H1 (cell line): ENCODE results near the gene MMD.

ENCODE experiments used
- BRCA1 ChIP-seq: IDR thresholded peaks from 2 replicates; pipeline ENCODE4 v1.6.1; 2012; ENCODE audit warnings: low read depth, low read length, improper control_type of control experiment
- CREB1 ChIP-seq: IDR thresholded peaks from 2 replicates; pipeline ENCODE4 v1.6.1; 2012; ENCODE audit warnings: inconsistent platforms
- CTCF ChIP-seq, 3 experiments: IDR thresholded peaks; 1 replicate in 2 of 3; 2 replicates in 1 of 3; pipeline versions ENCODE4 v1.5.1 to v1.6.1; 2011; ENCODE audit warnings: low read length in 3 of 3, mild to moderate bottlenecking in 3 of 3, inconsistent platforms in 2 of 3, low read depth in 1 of 3, moderate library complexity in 1 of 3; ENCODE audit not compliant: insufficient read depth in 1 of 3; ENCODE audit errors: control extremely low read depth in 1 of 3
- EP300 ChIP-seq, 2 experiments: IDR thresholded peaks; 1 replicate in 1 of 2; 2 replicates in 1 of 2; pipeline ENCODE4 v1.6.1; 2011 to 2012; ENCODE audit warnings: low read depth in 2 of 2, low read length in 2 of 2, mild to moderate bottlenecking in 2 of 2, borderline replicate concordance in 1 of 2, inconsistent platforms in 1 of 2, moderate library complexity in 1 of 2
- FOSL1 ChIP-seq: IDR thresholded peaks from 2 replicates; pipeline ENCODE4 v1.6.1; 2011; ENCODE audit warnings: mild to moderate bottlenecking, low read depth, low read length, moderate library complexity; ENCODE audit not compliant: insufficient read depth
- JUND ChIP-seq: IDR thresholded peaks from 2 replicates; pipeline ENCODE4 v1.6.1; 2011; ENCODE audit warnings: mild to moderate bottlenecking, improper control_type of control experiment, low read length
- KDM1A ChIP-seq: fragments of 200-600, 300-600 bp; sonication (generic); IDR thresholded peaks from 2 replicates; pipeline ENCODE4 v1.7.1; 2016; ENCODE audit warnings: mild to moderate bottlenecking, low read length, borderline replicate concordance
- KDM5A ChIP-seq: fragments of 200-600 bp; IDR thresholded peaks from 2 replicates; pipeline ENCODE4 v1.7.1; 2012; ENCODE audit warnings: mild to moderate bottlenecking, low read length, inconsistent platforms, mixed read lengths
- MAX ChIP-seq: IDR thresholded peaks from 2 replicates; pipeline ENCODE4 v1.6.1; 2012; ENCODE audit warnings: inconsistent platforms
- POLR2A ChIP-seq, 2 experiments: IDR thresholded peaks; 1 replicate in 1 of 2; 2 replicates in 1 of 2; pipeline ENCODE4 v1.6.1; 2011; ENCODE audit warnings: low read depth in 2 of 2, low read length in 2 of 2, mild to moderate bottlenecking in 2 of 2; ENCODE audit errors: control extremely low read depth in 1 of 2
- POLR2AphosphoS5 ChIP-seq: IDR thresholded peaks from 2 replicates; pipeline ENCODE4 v1.6.1; 2011; ENCODE audit warnings: low read depth, low read length
- RFX5 ChIP-seq: IDR thresholded peaks from 2 replicates; pipeline ENCODE4 v1.6.1; 2011; ENCODE audit warnings: low read depth, low read length, improper control_type of control experiment, borderline replicate concordance
- SIRT6 ChIP-seq: IDR thresholded peaks from one replicate; pipeline ENCODE4 v1.7.1; 2012; ENCODE audit warnings: low read length, inconsistent platforms

DNA sequence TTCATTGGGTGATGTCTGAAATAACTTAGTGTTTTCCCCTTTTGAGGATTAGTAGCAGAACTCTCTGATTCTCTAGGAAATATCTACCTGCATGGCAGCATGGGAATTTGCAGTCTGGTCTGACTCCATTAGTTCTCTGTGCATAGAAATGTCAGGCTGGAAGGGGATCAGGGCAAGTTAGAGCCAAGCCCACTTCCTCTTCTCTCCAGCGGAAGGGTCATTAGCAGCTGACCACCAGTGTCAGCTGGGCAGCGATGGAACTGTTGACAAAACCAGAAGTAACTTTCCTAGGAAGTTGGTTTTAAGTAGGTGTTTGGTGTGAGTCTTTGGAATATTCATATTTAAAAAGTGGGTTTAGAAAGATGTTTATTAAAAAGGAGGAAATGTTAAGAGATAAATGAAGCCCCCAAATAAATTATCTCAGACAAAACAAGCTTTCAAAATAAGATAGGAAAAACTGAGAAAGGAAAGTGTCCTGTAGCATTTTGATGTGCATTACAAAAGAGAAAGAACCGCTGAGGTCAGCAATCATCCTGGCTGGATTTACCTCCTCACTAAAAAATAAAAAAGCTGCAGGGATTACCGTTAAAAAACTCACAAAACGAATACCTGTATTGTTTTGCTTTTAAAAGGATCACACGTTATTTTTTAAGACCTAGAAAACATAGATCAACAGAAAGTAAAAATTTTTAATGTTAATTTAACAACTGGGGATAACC lies 32.4 kb upstream of the MMD start:
- no peak for TF ChIP-seq POLR2A (IDR thresholded peaks at IDR 0.05; ENCODE audit: control extremely low read depth in 1 of 2, low read depth in 2 of 2, low read length in 2 of 2)
- no peak for TF ChIP-seq CTCF (IDR thresholded peaks at IDR 0.05; ENCODE audit: control extremely low read depth in 1 of 3, insufficient read depth in 1 of 3, low read depth in 1 of 3, low read length in 3 of 3)
- TF ChIP-seq BRCA1: no peak
- TF ChIP-seq KDM5A: no peak
- no peak for TF ChIP-seq JUND
- TF ChIP-seq POLR2AphosphoS5: no peak
- TF ChIP-seq FOSL1: no peak
- TF ChIP-seq EP300 (IDR thresholded peaks at IDR 0.05; ENCODE audit: borderline replicate concordance in 1 of 2, low read depth in 2 of 2, low read length in 2 of 2): no peak
- no peak for TF ChIP-seq KDM1A
- TF ChIP-seq MAX: no peak
- no peak for TF ChIP-seq RFX5
- TF ChIP-seq CREB1: no peak
- TF ChIP-seq SIRT6: no peak
